ENCODE results near the gene C10orf143. TPM values are rescaled to one million over a fixed set of nuclear protein-coding genes. Genes with fewer than 3 reads are reported as not detected.

C10orf143 gene
- total and polyA plus RNA-seq, 2 experiments from 2014 or later: 0.21 to 3.7 TPM

- TF ChIP-seq ZNF462 (CRISPR knock-in tag; IDR thresholded peaks at IDR 0.05) (no peak), CTCF (conservative IDR thresholded peaks at IDR 0.05; ENCODE audit: low read depth in 2 of 2) (no peak), EZH2phosphoT487 (IDR thresholded peaks at IDR 0.05; ENCODE audit: unreplicated experiment) (no peak), STAT1 (IDR thresholded peaks at IDR 0.05; ENCODE audit: unreplicated experiment) (no peak), NANOG (IDR thresholded peaks at IDR 0.05; ENCODE audit: borderline replicate concordance) (no peak), ZNF114 (CRISPR knock-in tag; IDR thresholded peaks at IDR 0.05) (no peak), JUNB (IDR thresholded peaks at IDR 0.05; ENCODE audit: unreplicated experiment) (no peak), ETS1 (IDR thresholded peaks at IDR 0.05) (no peak), POLR2AphosphoS5 (IDR thresholded peaks at IDR 0.05; ENCODE audit: low read depth) (no peak)
These were observed 48.7 kb upstream of the C10orf143 start (continued) for GRCh38 chr10:130159192-130159794.

Data from GM23338 (cell line).